Naive thymus-derived CD4-positive, alpha-beta T cell (primary cell): ENCODE results near the gene POU3F2. TPM values are rescaled to one million over a fixed set of nuclear protein-coding genes. Genes with fewer than 3 reads are reported as not detected.
A peak's percentile ranks its signal among the peaks of the same experiment; 100 is the strongest.

Source experiments
- ATAC-seq: fragments of 150-1000 bp; cut with Tn5 transposase; 2 replicates; pipeline ENCODE4 v1.10.0; 2021; ENCODE audit warnings: mild to moderate bottlenecking, moderate library complexity
- CTCF ChIA-PET: fragments of 350-600 bp; sonication (Branson Sonifier 250); formaldehyde crosslinking; loops from one replicate; lab custom pipeline; 2021; ENCODE audit warnings: antibody characterized with exemption; lab: Charles Lee
- POLR2A ChIA-PET: fragments of 350-600 bp; sonication (Branson Sonifier 250); formaldehyde crosslinking; loops from one replicate; lab custom pipeline; 2021; ENCODE audit warnings: antibody characterized with exemption, inconsistent platforms; lab: Charles Lee
- DNase-seq, 9 donors: peaks; one replicate each; pipeline versions ENCODE4 v3.0.0 to v3.0.0-alpha.2; 2020 to 2022; ENCODE audit warnings: mixed read lengths in 1 of 9
- H3K27ac ChIP-seq: one replicate; pipeline ENCODE4 v1.7.0; 2013; ENCODE audit warnings: mild to moderate bottlenecking, low read depth, low read length, moderate library complexity
- H3K27me3 ChIP-seq, 2 donors: one replicate each; pipeline ENCODE4 v1.7.0; 2013; ENCODE audit warnings: low read length in 2 of 2, mild to moderate bottlenecking in 2 of 2, moderate library complexity in 2 of 2; ENCODE audit not compliant: control insufficient read depth in 2 of 2, insufficient read depth in 2 of 2
- H3K36me3 ChIP-seq, 3 experiments: 1 replicate in 2 of 3; 2 replicates in 1 of 3; pipeline ENCODE4 v1.7.0; 2013; ENCODE audit warnings: low read length in 3 of 3, mild to moderate bottlenecking in 3 of 3, moderate library complexity in 1 of 3; ENCODE audit not compliant: insufficient read depth in 3 of 3, control insufficient read depth in 2 of 3
- H3K4me1 ChIP-seq, 2 donors: one replicate each; pipeline ENCODE4 v1.7.0; 2013; ENCODE audit warnings: low read length in 2 of 2, mild to moderate bottlenecking in 2 of 2, moderate library complexity in 1 of 2; ENCODE audit not compliant: control insufficient read depth in 2 of 2, insufficient read depth in 2 of 2
- H3K4me3 ChIP-seq: 2 replicates; pipeline ENCODE4 v1.7.0; 2013; ENCODE audit warnings: mild to moderate bottlenecking, low read length
- H3K9me3 ChIP-seq, 3 experiments: 1 replicate in 2 of 3; 2 replicates in 1 of 3; pipeline ENCODE4 v1.7.0; 2013; ENCODE audit warnings: low read length in 3 of 3; ENCODE audit not compliant: control insufficient read depth in 2 of 3
- H3K27ac Mint-ChIP-seq, 9 donors: one replicate each; pipeline ENCODE4 v1.8.0; 2020 to 2022; ENCODE audit warnings: mixed read lengths in 9 of 9, mild to moderate bottlenecking in 8 of 9, moderate library complexity in 5 of 9, inconsistent platforms in 2 of 9
- H3K27me3 Mint-ChIP-seq, 5 donors: one replicate each; pipeline ENCODE4 v1.8.0; 2021 to 2022; ENCODE audit warnings: mixed read lengths in 5 of 5, mild to moderate bottlenecking in 1 of 5
- H3K36me3 Mint-ChIP-seq, 5 donors: one replicate each; pipeline ENCODE4 v1.8.0; 2020 to 2022; ENCODE audit warnings: mixed read lengths in 5 of 5, mild to moderate bottlenecking in 3 of 5, inconsistent platforms in 1 of 5
- H3K4me1 Mint-ChIP-seq, 7 donors: one replicate each; pipeline ENCODE4 v1.8.0; 2020 to 2022; ENCODE audit warnings: mixed read lengths in 7 of 7, mild to moderate bottlenecking in 3 of 7, inconsistent platforms in 1 of 7
- H3K4me3 Mint-ChIP-seq, 10 donors: one replicate each; pipeline ENCODE4 v1.8.0; 2020 to 2022; ENCODE audit warnings: mild to moderate bottlenecking in 10 of 10, mixed read lengths in 10 of 10, moderate library complexity in 6 of 10, inconsistent platforms in 2 of 10
- H3K9me3 Mint-ChIP-seq, 11 donors: one replicate each; pipeline ENCODE4 v1.8.0; 2020 to 2022; ENCODE audit warnings: mixed read lengths in 11 of 11, mild to moderate bottlenecking in 4 of 11, inconsistent platforms in 1 of 11, moderate library complexity in 1 of 11
- intact Hi-C, 2 donors: fragments of 100-400 bp; cut with micrococcal nuclease; formaldehyde crosslinking; loops; one replicate each; pipeline ENCODE4 v1.15.1; 2023
- polyA plus RNA-seq, 2 donors: library from polyadenylated mRNA; unstranded; fragments of 300-500 nt; fragmentation: Illumina TruSeq; gene quantifications; one replicate each; pipeline ENCODE4 v1.2.3, GENCODE V29; 2021
- total RNA-seq, 6 experiments: library from RNA in 5 of 6; stranded (reverse) in 5 of 6; gene quantifications; 1 replicate in 5 of 6; 2 replicates in 1 of 6; pipeline ENCODE4 v1.2.3 and lab custom pipeline; 2021 to 2026

POU3F2 gene
- total and polyA plus RNA-seq, 7 experiments from 2014 or later, result not detected

- Histone ChIP-seq H3K4me3 (no peak overlapping the region), H3K36me3 (no peaks in the 10 kb centered on the region), H3K27ac (no peak overlapping the region), H3K4me1 (peaks cover 9 to 18% of the 10 kb centered on the region in 2 donors), H3K9me3 (no peaks in the 10 kb centered on the region), H3K27me3 (peaks cover 35 to 60% of the 10 kb centered on the region in 2 donors)
- H3K27ac Mint-ChIP-seq, result no peak overlapping the region
- H3K4me1 Mint-ChIP-seq, result peaks cover 14 to 30% (median 19%) of the 10 kb centered on the region in 7 donors
- ATAC-seq (no peak), DNase-seq (no peak)
- intact Hi-C loops, result loop anchor here in 1 of 2 donors (10.0 kb wide), 1 partner anchor 1914 kb away; the partner anchor contains the start of gene KLHL32
- ChIA-PET POLR2A (no interaction called here), CTCF (no interaction called here)
- peaks cover 0 to 16% (median 1%) of the 10 kb centered on the region in 11 donors for H3K9me3 Mint-ChIP-seq
- H3K4me3 Mint-ChIP-seq, result no peak overlapping the region
- peaks cover 78 to 88% (median 85%) of the 10 kb centered on the region in 5 donors for H3K27me3 Mint-ChIP-seq
- peaks cover 0 to 4% (median 0%) of the 10 kb centered on the region in 5 donors for H3K36me3 Mint-ChIP-seq
These were observed 4.6 kb downstream of the POU3F2 start for GRCh38 chr6:98838975-98839374.

- H3K4me1 ChIP-seq, result peaks cover 11 to 24% of the 10 kb centered on the region in 2 donors
- Mint-ChIP-seq H3K27me3 (peaks cover 86 to 92% (median 89%) of the 10 kb centered on the region in 5 donors), H3K36me3 (peaks cover 0 to 4% (median 0%) of the 10 kb centered on the region in 5 donors), H3K9me3 (peaks cover 0 to 16% (median 1%) of the 10 kb centered on the region in 11 donors), H3K4me1 (peaks cover 14 to 38% (median 27%) of the 10 kb centered on the region in 7 donors), H3K4me3 (no peak overlapping the region), H3K27ac (no peak overlapping the region)
- no peak overlapping the region for H3K4me3 ChIP-seq
- no peaks in the 10 kb centered on the region for H3K9me3 ChIP-seq
- H3K27me3 ChIP-seq, result peaks cover 35 to 69% of the 10 kb centered on the region in 2 donors
- CTCF ChIA-PET, result no interaction called here
- no peak overlapping the region for H3K27ac ChIP-seq
- ATAC-seq, result no peak
- DNase-seq, result no peak
- POLR2A ChIA-PET, result no interaction called here
- intact Hi-C loops, result loop anchor here in 1 of 2 donors (10.0 kb wide), 1 partner anchor 1915 kb away; the partner anchor contains the start of gene KLHL32
- H3K36me3 ChIP-seq, result no peaks in the 10 kb centered on the region
These were observed 5.5 kb downstream of the POU3F2 start for GRCh38 chr6:98839781-98840361.

GRCh38 chr6:98840385-98840784 lies 6.0 kb downstream of the POU3F2 start:
- CTCF ChIA-PET, result no interaction called here
- no peak for ATAC-seq
- H3K27me3 ChIP-seq, result peaks cover 35 to 72% of the 10 kb centered on the region in 2 donors
- H3K4me1 Mint-ChIP-seq, result peaks cover 14 to 43% (median 28%) of the 10 kb centered on the region in 7 donors
- H3K27ac Mint-ChIP-seq, result no peak overlapping the region
- H3K9me3 Mint-ChIP-seq, result peaks cover 0 to 16% (median 1%) of the 10 kb centered on the region in 11 donors
- H3K36me3 Mint-ChIP-seq, result peaks cover 0 to 4% (median 0%) of the 10 kb centered on the region in 5 donors
- intact Hi-C loops, result no loop called here
- no peak for DNase-seq
- peaks cover 11 to 22% of the 10 kb centered on the region in 2 donors for H3K4me1 ChIP-seq
- POLR2A ChIA-PET, result no interaction called here
- no peaks in the 10 kb centered on the region for H3K36me3 ChIP-seq
- no peak overlapping the region for H3K27ac ChIP-seq
- peaks cover 87 to 93% (median 90%) of the 10 kb centered on the region in 5 donors for H3K27me3 Mint-ChIP-seq
- H3K4me3 Mint-ChIP-seq, result no peak overlapping the region
- H3K9me3 ChIP-seq, result no peaks in the 10 kb centered on the region
- H3K4me3 ChIP-seq, result no peak overlapping the region

GRCh38 chr6:98840996-98841513 lies 6.7 kb downstream of the POU3F2 start:
- Mint-ChIP-seq H3K9me3 (peaks cover 0 to 12% (median 1%) of the 10 kb centered on the region in 11 donors), H3K4me1 (peaks cover 16 to 44% (median 29%) of the 10 kb centered on the region in 7 donors), H3K27ac (no peak overlapping the region), H3K27me3 (peaks cover 87 to 93% (median 90%) of the 10 kb centered on the region in 5 donors), H3K36me3 (no peaks in the 10 kb centered on the region), H3K4me3 (no peak overlapping the region)
- ChIA-PET CTCF (interaction anchor here (0.8 kb wide), 1 partner anchor 1343 kb away, joined by 7 read pairs; no protein-coding TSS in a partner anchor), POLR2A (no interaction called here)
- intact Hi-C loops, result no loop called here
- Histone ChIP-seq H3K27me3 (peaks cover 34 to 70% of the 10 kb centered on the region in 2 donors), H3K4me1 (peaks cover 4 to 19% of the 10 kb centered on the region in 2 donors), H3K4me3 (no peak overlapping the region), H3K36me3 (no peaks in the 10 kb centered on the region), H3K9me3 (no peaks in the 10 kb centered on the region), H3K27ac (no peak overlapping the region)
- ATAC-seq (no peak), DNase-seq (no peak)

- Histone ChIP-seq H3K36me3 (no peaks in the 10 kb centered on the region), H3K9me3 (no peaks in the 10 kb centered on the region), H3K4me1 (peaks cover 3 to 19% of the 10 kb centered on the region in 2 donors), H3K27me3 (peaks cover 34 to 67% of the 10 kb centered on the region in 2 donors), H3K4me3 (no peak overlapping the region), H3K27ac (no peak overlapping the region)
- Mint-ChIP-seq H3K27me3 (peaks cover 87 to 93% (median 90%) of the 10 kb centered on the region in 5 donors), H3K4me3 (no peak overlapping the region), H3K4me1 (peaks cover 15 to 37% (median 26%) of the 10 kb centered on the region in 7 donors), H3K27ac (no peak overlapping the region), H3K36me3 (peaks cover 0 to 3% (median 0%) of the 10 kb centered on the region in 5 donors), H3K9me3 (peaks cover 0 to 11% (median 0%) of the 10 kb centered on the region in 11 donors)
- intact Hi-C loops, result no loop called here
- POLR2A ChIA-PET, result interaction anchor here (1.1 kb wide), 1 partner anchor 105 kb away, joined by 4 read pairs; no protein-coding TSS in a partner anchor
- DNase-seq (no peak), ATAC-seq (no peak)
- CTCF ChIA-PET, result interaction anchor here (0.8 kb wide), 1 partner anchor 1344 kb away, joined by 7 read pairs; no protein-coding TSS in a partner anchor
These were observed 7.4 kb downstream of the POU3F2 start for GRCh38 chr6:98841621-98842341.

- Mint-ChIP-seq H3K4me3 (peak overlapping the region in 6 of 10 donors; percentile 2 to 75 (median 45)), H3K4me1 (peaks cover 12 to 42% (median 24%) of the 10 kb centered on the region in 7 donors), H3K27me3 (peaks cover 87 to 93% (median 90%) of the 10 kb centered on the region in 5 donors), H3K27ac (peak overlapping the region in 2 of 9 donors; percentile 19 to 55), H3K9me3 (peaks cover 0 to 4% (median 0%) of the 10 kb centered on the region in 11 donors), H3K36me3 (peaks cover 0 to 7% (median 0%) of the 10 kb centered on the region in 5 donors)
- ATAC-seq, result no peak
- Histone ChIP-seq H3K27ac (no peak overlapping the region), H3K4me3 (no peak overlapping the region), H3K4me1 (peaks cover 3 to 21% of the 10 kb centered on the region in 2 donors), H3K9me3 (no peaks in the 10 kb centered on the region), H3K27me3 (peaks cover 27 to 67% of the 10 kb centered on the region in 2 donors), H3K36me3 (no peaks in the 10 kb centered on the region)
- DNase-seq, result no peak
- intact Hi-C loops, result no loop called here
- CTCF ChIA-PET, result no interaction called here
- POLR2A ChIA-PET, result interaction anchor here (1.1 kb wide), 1 partner anchor 104 kb away, joined by 4 read pairs; no protein-coding TSS in a partner anchor
These were observed 8.2 kb downstream of the POU3F2 start for GRCh38 chr6:98842342-98843180.
